Measurements from ENCODE around the gene KRT15.

- TF ChIP-seq CTCF (IDR thresholded peaks at IDR 0.05) (no peak), EP300 (IDR thresholded peaks at IDR 0.05) (no peak)
Observed at GRCh38 chr17:41483531-41483930, 35.2 kb downstream of the KRT15 start.
